Mammary epithelial cell (primary cell): ENCODE data around the gene OCA2.

ENCODE experiments used
- CTCF ChIP-seq, 2 donors: IDR thresholded peaks in 1 of 2; conservative IDR thresholded peaks in 1 of 2; 2 replicates each; pipeline ENCODE4 v1.5.1; 2011 to 2012; ENCODE audit warnings: inconsistent platforms in 2 of 2, low read length in 2 of 2, mild to moderate bottlenecking in 2 of 2, control low read depth in 1 of 2, low read depth in 1 of 2; ENCODE audit not compliant: insufficient read depth in 1 of 2; ENCODE audit errors: extremely low read depth in 1 of 2
- EZH2 ChIP-seq: IDR thresholded peaks from 2 replicates; pipeline ENCODE4 v1.6.1; 2012; ENCODE audit warnings: low read length, inconsistent platforms, borderline replicate concordance

DNA sequence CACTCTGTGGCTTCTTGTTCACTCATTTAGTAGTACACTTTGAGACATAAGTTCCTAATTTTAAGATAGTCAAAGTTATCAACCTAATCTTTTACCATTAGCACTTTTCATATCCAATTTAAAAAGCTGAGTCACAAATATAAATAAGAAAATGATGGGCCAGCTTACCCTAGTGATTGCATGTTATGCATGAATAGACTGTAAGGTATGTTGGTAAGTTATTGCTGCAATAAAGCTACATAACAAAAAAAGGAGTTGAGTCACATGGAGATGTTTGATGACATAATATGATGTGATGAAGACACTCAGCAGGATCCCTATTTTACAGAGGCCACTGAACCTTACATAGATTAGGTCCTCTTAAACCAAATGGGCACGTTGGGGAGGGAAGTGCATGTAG lies 161.3 kb downstream of the OCA2 start:
- no peak for TF ChIP-seq CTCF (conservative IDR thresholded peaks at IDR 0.05 in 1 of 2, IDR thresholded peaks at IDR 0.05 in 1 of 2; ENCODE audit: extremely low read depth in 1 of 2, insufficient read depth in 1 of 2, low read depth in 1 of 2, low read length in 2 of 2)
- TF ChIP-seq EZH2 = no peak
